GM19324 (cell line): ENCODE data around the gene HPN.

Experiments used
- ATAC-seq: cut with Tn5 transposase; IDR thresholded peaks from one replicate; pipeline ENCODE4 v1.9.1; 2021; ENCODE audit warnings: mild to moderate bottlenecking, moderate library complexity; ENCODE audit not compliant: unreplicated experiment, low FRiP score

Gene HPN

DNA sequence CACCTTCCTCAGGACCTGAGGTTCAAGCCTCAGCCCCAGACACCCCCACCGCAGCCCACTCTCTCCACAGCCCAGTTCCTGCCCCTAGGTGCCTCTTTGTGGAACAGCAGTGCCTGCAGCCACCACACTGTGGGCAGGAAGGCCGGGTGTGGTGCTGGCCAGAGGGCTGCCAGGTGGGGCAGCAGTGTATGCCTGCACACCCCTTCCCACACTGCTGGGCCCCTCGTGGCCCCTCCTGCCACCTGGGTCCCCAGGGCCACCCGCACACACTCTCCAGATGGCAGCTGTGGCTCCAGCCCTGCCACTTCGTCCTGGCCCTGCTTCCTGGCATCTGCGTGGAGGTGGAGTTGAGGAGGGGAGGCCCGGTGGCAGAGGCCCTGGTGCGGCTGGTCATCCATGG, 35.1 kb downstream of the HPN start:
- no peak for ATAC-seq

DNA sequence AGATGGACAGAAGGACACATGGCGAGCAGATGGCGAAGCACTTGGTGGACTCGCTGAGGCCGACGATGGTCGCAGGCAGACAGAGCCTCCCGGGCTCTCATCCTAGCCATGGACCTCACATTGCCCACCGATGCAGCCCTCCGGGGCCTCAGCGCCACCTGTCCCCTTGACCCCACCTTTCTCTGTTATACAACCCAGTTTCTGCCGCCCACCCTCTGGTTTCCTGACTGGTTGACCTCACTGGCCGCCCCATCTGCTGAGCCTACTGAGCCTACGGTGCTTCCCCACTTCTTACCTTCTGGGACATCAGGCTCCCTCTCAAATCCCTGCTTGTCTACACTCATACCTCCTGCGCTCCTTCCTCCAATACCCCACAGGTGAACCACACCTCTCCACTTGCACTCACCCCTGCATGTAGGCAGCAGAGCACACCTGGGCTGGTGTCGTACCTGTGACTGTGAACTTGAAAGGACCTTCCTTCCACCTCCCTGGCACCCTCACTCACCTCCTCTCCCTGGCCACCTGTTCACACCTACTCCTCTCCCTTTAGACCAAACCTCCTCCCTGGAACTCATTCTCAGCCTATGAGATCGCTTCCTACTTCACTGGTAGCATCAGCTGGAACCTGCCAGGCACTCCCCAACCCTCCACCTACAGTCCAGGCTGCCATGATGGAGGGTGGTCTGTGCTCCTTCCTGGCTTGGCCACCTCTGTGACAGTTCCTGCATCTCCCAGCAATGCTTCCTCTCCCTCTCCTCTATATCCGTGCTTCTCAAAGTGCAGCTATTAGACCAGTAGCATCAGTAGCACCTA, 36.1 kb downstream of the HPN start:
- no peak for ATAC-seq

DNA sequence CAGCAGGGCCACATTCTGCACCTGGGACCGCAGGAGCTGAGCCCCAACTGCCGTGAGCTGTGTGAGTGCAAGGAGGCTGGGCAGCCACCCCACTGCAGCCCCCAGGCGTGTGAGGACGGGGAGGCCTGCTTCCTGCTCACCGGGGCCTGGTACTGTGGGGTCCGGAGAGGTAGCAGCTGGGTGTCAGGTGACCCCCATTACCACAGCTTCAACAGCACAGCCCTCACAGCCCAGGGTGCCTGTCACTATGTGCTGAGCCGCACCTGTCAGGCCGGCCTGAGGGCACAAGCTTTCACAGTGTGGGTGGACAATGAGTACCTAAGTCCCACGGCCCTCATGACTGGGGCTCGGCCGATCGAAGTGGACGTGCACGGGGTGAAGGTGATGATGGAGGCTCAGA, 38.3 kb downstream of the HPN start:
- ATAC-seq: no peak

DNA sequence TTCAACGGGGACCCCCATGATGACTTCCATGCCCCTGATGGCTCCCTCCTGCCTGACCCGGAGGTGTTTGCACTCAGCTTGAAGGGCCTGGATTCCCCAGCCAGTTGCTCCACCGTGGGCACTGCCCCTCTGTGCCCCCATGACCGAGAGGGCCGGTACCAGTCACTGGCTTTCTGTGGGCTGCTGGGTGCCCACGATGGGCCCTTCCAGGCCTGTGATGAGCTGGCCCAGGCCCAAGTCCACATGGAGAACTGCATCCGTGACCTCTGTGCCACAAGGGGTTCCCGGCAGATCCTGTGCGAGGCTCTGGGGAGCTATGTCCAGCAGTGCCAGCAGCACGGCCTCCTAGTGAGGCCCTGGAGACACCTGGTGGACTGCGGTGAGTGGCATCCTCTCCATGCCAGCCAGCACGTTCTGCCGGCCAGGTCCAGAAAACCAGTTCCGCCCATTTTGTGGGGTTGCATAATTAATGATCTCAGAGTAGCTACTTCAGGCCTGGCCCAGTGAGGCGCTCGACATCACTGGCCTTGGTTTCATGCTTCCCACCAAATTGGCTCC, 39.2 kb downstream of the HPN start:
- no peak for ATAC-seq

DNA sequence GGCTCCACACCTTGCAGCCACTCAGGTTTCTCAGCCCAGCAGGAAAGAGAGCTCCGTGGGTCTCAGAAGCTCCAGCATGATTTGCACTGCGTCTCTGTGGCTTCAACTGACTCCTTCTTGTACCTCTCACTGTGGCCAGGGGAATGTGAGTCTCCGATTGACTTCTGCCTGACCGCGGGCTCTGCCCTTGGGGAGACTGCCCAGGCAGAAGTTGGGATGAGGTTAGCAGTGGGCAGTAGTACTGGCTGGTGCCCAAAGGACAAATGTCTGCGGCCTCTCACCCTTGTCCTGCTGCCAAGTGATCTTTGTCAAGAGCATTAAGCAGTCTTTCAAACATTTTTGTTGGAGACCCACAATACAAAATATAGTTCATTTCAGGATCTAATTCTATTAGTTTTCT, 39.7 kb downstream of the HPN start:
- ATAC-seq: no peak

DNA sequence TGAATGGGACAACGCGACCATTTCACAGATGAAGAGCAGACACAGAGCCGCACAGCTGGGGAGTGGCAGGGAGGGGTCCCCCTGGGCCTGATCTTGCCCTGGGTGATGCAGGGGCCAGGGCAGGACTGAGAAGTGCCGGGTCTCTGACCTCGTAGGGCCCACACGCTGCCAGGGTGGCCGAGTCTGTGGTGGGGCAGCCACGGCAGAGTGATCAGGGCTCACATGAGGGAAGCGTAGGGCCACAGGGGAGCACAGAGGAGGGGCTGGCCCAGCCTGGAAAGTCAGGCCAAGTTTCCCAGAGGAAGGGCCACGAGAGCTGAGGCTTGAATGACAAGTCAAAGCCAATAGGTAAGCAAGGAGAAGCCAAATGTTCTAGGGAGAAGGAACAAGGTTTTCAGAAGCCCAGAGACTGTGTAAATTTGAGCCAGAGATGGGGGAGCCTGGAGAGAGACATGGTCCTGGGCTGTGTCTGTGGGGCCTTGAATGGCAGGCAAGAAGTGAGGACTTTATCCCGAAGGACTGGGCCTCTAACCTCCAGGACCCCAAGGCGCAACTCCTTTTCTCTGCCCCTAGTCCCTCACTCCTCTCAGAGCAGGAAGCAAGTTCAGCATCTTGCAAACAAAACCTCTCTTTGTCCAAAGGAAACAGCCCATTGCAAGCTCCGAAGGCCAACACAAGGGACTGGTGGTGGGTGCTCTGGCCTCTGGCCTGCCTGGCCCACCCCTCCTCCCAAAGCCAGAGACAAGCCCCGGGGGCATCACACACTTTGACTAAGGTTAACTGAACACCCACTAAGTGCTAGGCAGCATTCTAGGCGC, 42.4 kb downstream of the HPN start:
- ATAC-seq: no peak

DNA sequence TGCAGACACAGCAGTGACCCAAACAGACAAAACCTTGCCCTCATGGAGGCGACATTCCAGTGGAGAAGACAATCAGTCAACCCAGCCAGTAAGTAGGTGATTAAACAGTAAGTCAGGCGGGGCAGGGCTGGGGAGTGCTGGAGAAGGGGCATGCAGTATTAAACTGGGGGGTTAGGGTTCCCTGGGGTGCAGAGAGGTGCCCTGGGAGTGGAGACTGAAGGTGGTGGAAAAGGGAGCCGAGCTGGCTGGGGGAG, 42.9 kb downstream of the HPN start:
- no peak for ATAC-seq

DNA sequence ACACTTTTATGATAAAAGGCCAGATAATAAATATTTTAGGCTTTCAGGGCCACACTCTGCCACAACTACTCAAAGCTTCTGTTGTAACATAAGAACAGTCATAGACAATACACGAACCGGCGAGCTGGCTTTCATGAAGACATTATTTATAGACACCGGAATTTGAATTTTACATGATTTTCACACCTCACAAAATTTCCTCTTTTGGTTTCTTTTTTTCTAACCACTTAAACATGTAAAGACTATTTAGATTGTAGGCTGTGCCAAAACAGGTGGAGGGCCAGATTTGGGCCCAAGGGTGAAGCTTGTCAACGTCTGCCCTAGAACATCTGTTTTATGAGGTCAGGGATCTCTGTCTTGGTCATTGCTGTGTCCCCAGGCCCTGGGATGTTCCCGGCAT, 44.4 kb downstream of the HPN start:
- peak; percentile 57 for ATAC-seq

DNA sequence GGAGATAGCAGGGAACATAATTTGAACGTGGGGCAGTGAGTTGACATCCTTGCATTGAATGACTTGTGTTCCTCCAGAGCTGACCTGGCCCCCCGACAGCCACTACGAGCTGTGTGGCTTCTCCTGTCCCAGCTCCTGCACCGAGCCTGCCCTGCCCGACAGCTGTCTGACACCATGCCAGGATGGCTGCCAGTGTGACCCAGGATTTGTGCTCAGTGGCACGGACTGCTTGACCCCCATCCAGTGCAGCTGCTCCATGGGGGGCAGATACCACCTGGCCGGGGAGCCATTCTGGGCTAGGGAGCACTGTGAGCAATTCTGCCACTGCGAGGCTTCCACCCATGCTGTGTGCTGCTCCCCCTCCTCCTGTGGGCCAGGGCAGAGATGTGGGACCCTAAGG, 44.9 kb downstream of the HPN start:
- ATAC-seq: no peak

DNA sequence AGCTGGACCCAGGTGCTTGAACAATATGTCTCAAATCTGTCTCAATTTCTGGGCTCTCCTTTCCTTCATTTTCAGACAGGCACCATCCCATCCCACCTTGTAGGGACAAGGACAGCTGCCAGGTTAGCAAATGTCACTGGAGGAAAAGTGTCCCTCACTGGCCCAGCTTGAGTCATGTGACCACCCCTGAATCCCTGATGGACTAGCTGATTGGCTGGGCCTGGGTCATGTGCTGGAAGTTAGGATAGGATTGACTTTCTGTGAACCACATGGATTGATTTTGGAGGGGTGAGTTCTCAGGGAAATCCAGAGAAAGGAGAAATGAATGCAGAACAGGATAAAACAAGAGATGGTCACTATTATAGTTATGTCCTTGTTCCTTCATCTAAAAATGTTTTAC, 45.9 kb downstream of the HPN start:
- no peak for ATAC-seq

DNA sequence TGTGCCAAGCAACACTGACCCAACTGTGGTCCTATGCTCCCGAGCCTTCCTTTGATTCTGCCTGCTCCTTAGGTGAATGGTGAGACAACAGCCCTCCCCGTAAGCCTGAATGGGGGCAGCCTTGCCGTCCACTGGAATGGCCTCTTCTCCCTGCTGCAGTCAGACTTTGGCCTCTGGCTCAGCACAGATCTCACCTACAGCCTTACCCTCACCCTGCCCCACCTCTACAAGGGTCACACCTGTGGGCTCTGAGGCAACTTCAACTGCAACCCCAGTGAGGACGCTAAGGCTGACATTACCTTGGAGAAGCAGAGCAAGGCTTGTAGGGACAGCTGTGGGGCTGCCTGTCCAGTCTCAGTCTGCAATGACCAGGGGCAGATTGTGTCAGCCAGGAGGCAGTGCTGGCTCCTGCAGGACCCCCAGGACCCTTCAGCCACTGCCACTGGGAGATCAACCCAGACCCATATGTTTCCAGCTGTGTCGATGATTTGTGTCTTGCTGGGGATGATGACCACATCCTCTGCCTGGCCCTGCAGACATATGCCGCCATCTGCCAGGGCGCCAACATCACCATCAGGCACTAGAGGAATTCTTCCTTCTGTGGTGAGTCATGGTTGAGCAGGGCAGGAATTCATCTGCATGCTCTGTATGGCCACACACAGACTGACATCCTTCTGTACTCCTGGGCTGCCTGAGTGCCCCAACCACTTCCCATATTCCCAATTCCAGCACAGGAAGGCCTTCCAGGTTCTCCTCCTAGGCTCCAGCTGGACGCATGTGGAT, 46.8 kb downstream of the HPN start:
- no peak for ATAC-seq

DNA sequence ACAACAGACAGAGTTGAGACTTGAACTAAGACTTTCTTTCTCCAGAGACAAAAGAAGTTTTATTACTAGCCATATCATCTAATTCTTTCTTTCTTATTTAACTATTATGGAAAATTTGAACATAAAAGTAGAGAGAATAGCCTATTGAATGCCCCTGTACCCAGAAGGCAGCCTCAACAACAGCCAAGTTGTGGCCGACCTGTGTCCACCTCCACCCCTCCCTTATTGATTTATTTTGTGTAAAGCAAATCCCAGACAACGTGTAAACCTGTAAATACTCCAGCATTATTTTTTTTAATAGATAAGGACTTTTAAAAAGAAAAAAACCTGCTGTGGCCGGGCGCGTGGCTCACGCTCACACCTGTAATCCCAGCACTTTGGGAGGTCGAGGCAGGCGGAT, 48.0 kb downstream of the HPN start:
- no peak for ATAC-seq

DNA sequence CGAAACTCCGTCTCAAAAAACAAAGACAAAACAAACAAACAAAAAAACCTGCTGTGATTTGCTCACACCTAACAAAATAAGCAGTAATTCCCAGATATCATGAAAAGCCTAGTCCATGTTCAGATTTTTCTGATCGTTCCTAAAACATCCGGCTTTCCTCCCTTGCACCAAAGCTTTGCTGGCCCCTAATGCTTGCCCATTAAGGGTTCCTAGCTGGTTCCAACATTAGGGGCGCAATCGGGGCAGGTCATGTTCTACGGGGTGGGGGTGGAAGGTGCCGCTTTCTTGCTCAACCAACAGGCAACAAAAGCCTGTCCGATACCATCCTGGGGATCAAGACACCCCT, 48.6 kb downstream of the HPN start:
- no peak for ATAC-seq

DNA sequence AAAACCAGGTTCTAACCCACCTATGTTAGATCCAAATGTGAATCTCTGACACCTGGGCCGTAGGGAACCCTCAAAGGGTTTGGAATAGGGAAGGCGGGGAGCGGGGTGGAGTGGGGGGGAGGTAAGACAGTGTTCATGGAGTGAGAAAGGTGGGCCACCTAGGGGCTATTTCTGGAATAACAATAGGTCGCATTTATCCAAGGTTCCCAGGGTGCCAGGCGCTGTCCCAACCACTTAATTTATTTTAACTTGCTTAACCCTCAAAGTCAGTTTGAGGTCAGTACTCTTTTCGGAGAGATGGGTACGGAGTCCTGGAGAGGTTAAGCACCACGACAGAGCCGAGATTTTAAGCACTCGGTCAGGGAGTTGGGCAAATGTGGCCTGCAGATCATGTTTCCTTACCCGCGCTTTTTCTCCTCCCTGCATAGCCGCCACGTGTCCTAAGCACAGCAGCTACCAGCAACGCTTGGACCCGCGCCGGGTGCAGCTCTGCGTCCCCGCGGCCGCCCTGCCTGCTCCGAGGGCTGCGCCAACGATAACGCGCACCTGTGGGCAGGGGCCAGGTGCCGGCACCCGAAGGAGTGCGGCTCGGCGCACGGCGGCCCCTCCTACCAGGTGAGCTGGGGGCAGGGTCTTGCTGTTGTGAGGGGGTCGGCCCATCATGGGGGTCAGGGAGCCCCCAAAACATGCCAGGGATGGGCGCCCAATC, 49.1 kb downstream of the HPN start:
- ATAC-seq: no peak

DNA sequence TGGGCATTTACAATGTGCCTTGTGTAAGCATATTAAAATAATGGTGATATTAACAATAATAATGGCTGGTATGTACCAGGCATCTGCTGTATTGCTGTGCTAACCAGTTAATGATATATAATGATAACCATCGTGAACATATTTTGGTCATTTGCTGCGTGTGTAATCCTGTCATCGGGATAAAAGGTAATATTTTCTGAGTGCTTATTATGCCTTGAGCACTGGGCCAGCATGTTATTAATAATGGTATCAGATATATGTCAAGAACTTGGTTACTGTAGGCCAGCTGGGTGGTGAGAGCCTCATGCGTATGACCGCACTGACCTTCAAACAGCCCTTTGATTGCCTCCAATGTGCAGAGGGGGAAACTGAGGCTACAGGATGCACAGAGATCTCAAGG, 51.9 kb downstream of the HPN start:
- no peak for ATAC-seq

DNA sequence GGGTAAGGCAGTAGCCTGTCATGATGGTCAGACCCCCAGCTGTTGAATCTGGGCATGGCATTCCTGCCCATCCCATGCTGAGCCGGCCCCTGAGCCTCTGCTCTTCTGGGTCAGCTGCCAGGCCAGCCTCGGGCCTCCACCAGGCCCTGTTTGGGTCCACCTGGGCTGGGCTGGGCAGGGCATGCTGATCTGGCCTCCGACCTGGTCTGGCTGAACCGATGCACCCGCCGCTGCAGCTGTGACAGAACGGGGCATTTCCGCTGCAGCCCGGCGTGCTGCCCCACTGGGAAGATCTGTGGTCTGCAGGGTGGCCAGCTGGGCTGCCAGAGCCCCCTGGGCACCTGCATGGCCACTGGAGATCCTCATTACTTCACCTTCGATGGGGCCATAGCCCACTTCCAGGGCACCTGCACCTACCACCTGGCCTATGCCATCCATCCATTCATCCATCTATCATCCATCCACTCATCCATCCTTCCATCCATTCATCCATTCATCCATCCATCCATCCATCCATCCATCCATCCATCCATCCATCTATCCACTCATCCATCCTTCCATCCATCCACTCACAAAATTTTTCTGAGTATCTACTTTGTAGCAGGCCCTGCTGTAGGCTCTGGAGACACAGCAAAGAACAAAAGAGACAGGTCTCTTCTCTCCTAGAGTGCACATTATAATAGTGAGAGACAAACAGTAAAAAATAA, 52.6 kb downstream of the HPN start:
- ATAC-seq: no peak

DNA sequence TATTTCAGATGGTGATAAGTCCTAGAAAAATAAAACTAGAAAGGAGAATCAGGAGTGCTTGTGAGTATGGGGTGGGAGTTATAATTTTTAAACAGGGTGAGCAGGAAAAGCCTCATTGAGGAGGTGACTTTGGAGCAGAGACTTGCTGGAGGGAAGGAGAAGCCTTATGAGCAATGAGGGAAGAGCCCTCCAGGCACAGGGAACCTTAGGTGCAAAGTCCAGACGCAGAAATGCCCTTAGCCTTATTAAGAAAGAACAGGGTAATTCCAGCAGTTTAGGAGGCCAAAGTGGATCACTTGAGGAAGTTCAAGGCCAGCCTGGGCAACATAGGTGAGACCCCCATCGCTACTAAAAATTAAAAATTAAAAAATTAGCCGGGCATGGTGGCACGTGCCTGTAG, 53.1 kb downstream of the HPN start:
- ATAC-seq: no peak

DNA sequence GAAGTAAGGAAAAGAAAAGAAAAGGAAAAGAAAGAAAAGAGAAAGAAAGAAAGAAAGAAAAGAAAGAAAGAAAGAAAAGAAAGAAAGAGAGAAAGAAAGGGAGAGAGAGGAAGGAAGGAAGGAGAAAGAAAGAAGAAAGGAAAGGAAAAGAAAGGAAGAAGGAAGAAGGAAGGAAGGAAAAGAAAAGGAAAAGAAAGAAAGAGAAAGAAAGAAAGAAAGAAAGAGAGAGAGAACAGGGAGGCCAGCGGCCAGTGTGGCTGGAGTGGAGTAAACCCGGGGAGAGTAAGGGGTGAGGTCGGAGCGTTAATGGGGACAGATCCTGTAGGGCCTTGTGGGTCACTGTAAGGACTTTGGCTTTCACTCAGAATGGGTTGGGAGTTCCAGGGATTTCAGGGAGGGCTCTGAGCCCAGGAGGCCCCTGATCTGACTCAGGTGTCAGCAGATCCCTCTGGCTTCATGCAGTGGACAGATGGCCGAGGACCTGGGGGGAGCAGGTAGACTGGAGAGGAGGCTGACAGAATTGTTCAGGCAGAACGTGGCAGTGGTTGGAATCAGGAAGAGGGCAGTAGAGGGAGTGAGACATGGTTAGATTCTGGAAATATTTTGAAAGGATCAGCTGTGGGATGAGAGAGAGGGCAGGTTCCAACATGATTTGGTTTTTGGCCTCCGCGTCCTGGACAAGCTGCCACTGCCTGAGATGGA, 54.3 kb downstream of the HPN start:
- ATAC-seq: no peak

DNA sequence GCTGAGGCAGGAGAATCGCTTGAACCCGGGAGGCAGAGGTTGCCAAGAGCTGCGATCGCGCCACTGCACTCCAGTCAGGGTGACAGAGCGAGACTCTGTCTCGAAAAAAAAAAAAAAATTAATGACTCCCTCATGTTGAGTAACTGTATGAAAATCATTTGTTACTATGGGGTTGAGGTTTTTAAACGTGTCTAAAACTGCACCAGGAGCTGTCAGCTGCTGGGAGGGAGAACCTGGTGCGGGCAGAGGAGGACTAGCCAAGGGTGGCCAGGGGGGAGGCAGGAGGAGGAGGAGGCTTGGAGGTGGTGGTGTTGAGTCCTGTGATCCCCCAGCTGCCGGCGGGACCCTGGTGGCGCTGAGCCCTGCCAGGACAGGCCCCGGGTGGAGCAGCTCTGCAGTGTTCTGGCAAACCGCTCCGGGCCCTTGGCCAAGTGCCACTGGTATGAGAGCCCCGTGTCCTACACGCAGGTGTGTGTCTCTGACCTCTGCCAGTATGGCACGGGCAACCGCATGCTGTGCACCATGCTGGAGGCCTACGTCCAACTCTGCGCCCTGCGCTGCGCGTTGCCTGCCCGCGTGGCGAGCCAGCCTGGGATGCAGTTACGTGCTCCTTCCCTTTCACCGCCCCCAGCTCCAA, 57.0 kb downstream of the HPN start:
- ATAC-seq: no peak
